GM21447 (cell line): ENCODE data around the gene PARK7.
"Not testable (repeated sequence)": the region's sequence is repeated elsewhere in the genome, so short reads cannot be mapped to it uniquely, and the experiment has no call there.

Experiments used
- ATAC-seq: cut with Tn5 transposase; IDR thresholded peaks from one replicate; pipeline ENCODE4 v1.9.1; 2021; ENCODE audit not compliant: unreplicated experiment

The PARK7 gene

GRCh38 chr1:7961216-7962013, at the start of gene PARK7:
Gene PARK7 (plus strand): TSS chr1:7961711. CDS start chr1:7962786, 1,075 bp downstream.
- ATAC-seq = peak; percentile 90

DNA sequence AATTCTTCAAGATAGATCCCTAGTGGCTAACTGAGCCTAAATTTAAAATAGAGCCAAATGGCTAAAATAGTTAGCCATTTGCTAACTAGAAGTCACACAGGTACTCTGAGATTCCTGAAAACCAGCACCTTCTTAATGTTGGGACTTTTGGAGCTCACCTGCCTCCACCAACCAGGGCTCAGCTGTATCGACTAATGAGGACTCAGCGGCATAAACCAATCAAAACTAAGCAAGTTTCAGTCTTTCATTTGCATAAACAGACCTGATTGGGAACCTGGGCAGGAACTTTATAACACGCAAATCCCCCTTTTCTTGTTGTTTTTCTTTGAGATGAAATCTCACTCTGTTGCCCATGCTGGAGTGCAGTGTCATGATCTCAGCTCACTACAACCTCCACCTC, 49.4 kb upstream of the PARK7 start:
- no peak for ATAC-seq

GRCh38 chr1:7912743-7913557, 48.6 kb upstream of the PARK7 start:
- no peak for ATAC-seq

DNA sequence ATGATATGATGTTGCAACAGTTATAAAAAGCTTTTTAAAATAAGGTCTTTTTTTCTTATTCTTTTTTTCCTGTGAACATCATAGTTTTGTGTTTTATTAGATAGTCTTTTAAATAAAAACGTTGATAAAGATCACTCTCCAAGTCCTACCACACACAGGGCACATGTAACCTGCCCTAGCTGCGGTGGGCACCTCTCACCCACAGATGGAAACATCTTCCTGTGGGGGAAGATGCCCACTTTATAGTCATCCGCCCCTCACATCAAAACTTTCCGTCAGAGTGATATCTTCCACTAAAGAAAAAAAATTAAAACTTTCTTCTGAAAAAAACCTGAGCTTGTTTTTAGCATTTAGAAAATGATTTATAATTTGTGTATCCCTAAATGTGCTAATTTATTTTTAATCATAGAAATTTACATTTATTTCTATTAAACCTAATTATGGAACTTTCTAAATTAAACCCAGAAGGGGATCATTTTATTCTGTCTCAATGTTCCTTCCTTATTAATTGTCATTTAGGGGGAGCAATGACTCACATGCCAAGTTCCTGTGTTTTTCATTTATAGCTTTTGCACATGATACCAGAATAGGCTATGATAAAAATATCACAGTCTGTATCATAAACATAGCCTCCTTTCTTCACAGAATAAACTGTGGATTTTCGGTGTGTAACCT, 45.5 kb upstream of the PARK7 start:
- no peak for ATAC-seq

GRCh38 chr1:7916501-7916830, 45.0 kb upstream of the PARK7 start:
- ATAC-seq = no peak

- ATAC-seq = not testable (repeated sequence)
Measured at GRCh38 chr1:7917971-7918370, 43.5 kb upstream of the PARK7 start.

GRCh38 chr1:7919880-7920279, 41.6 kb upstream of the PARK7 start:
- ATAC-seq = no peak

DNA sequence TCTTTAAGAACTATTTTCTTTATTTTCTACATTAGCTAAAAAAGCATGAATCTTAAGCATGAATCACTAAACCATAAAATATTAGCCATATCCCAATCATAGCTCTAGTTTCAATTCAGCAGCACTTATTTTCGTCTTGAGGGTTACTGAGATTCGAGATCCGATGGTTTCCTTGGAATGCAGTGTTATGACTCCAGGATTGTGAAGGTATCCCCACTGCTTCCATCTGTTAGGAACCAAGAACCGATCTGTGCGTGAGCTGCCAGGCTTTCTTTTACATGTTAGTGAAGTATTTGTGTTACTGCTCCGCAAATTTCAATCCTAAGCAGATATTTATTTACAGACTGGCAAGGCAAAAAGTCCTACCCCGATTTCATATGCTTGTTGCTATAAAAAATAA, 39.7 kb upstream of the PARK7 start:
- no peak for ATAC-seq

DNA sequence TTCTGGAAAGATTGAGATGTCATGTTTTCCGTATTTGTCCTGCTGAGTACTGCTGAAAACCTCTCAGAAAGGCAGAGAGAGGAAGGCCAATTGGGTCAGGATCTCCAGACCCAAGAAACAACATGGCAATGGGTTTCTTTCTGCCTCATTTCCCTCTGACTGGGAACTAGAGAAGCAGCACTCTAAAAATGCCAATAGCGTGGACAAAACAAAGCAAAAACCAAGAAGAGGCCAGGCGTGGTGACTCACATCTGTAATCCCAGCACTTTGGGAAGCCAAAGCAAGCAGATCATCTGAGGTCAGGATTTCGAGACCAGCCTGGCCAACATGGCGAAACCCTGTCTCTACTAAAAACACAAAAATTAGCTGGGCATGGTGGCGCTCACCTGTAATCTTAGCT, 39.2 kb upstream of the PARK7 start:
- ATAC-seq = no peak

- ATAC-seq = not testable (repeated sequence)
Measured at GRCh38 chr1:7927061-7927460, 34.5 kb upstream of the PARK7 start.

DNA sequence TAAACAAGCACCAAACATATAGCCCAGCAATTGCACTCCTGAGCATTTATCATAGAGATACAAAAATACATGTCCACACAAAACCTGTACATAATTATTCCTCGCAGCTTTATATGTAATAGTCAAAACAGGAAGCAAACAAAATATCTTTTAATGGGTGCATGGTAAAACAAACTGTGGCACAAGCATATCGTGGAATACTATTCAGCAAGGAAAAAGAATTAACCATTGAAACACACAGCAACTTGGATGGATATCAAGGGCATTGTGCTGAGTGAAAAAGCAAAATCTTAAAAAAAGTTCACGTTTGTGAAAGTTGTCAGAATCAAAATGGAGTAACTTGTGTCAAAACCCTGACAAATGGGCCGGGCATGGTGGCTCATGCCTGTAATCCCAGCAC, 33.3 kb upstream of the PARK7 start:
- ATAC-seq = no peak

GRCh38 chr1:7929637-7930036, 31.9 kb upstream of the PARK7 start:
- no peak for ATAC-seq

- no peak for ATAC-seq
Measured at GRCh38 chr1:7930645-7931445, 30.7 kb upstream of the PARK7 start.

- ATAC-seq = no peak
Measured at GRCh38 chr1:7931446-7931812, 30.1 kb upstream of the PARK7 start.

GRCh38 chr1:7932524-7933138, 28.9 kb upstream of the PARK7 start:
- ATAC-seq = no peak

DNA sequence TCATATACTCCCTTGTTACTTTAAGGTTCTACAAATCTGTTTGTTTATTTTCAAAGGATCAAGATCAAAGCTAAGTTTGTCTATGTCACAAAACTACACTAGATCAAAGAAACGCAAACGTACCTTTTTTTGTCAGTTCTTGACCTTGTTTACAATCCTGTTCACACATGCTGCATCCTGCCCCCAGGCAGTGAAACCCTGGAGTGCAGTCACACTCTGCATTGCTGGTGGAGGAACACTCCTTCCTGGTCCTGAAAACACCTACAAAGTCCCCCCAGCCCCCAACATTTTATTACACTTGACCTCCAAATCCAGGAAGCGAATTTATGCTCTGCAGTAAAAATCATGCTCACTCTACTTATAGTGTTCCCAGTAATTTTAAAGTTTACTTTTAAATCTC, 23.4 kb upstream of the PARK7 start:
- no peak for ATAC-seq

GRCh38 chr1:7940034-7940433, 21.5 kb upstream of the PARK7 start:
- ATAC-seq = no peak

DNA sequence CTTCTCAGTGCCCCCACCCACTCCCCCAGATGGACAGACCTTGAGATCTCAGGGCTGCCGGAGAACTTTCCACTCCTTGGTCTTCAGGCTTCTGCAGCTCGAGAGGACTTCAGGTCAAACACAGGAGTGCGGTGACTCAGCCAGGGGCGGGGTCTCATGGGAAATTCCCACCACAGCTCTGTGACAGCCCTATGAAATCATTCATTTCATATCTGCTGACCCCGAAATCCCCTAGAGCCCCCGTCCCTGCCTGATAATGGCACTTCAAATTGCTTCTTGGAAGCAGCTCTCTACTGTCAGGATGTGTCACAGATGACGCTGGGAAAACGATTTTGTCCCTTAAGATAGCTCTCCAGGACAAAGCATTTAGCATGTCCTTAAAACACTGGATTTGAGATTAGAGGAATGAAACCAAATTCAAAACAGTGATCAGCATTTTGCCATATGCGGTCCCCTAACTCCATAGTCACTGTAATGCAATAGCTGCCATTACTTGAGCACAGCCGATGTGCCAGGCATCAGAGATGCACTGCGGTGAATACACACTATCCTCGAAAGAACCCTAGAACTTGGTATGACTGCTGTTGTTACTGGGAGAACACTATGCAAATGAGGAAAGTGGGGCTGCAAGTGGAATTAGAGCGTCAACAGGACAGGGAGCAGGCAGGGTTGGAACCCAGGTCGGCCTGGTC, 20.6 kb upstream of the PARK7 start, which contains the start of gene TNFRSF9:
TNFRSF9 (minus strand) TSS at position 95 of the 692 bp plus-strand sequence. CDS start 845 bp downstream, outside the sequence.
- ATAC-seq = no peak

DNA sequence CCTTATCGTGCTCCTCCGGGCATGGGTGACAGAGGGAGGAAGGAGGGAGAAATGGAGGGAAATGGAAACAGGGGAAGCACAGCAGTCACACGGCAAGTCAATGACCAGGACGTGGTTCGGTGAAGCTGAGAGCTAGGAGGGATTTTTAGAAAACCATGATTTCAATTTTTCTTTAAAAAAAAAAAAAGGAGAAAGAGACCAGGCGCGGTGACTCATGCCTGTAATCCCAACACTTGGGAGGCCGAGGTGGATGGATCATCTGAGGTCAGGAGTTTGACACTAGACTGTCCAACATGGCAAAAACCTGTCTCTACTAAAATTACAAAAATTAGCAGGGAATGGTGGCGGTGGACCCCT, 20.1 kb upstream of the PARK7 start:
- ATAC-seq = no peak
